ENCODE data around the gene CRISP3. TPM values are rescaled to one million over a fixed set of nuclear protein-coding genes. Genes with fewer than 3 reads are reported as not detected.
"Not testable (repeated sequence)": the region's sequence is repeated elsewhere in the genome, so short reads cannot be mapped to it uniquely, and the experiment has no call there.

The CRISP3 gene
- polyA plus RNA-seq (ENCODE audit: insufficient read length in 4 of 4) = under 1 TPM in 3 of 4 donors, not detected in 1; 0.16 to 0.49 (median 0.34) TPM

GRCh38 chr6:49744259-49744658 lies at the start of gene CRISP3:
Gene CRISP3 (minus strand): TSS chr6:49744388. CDS start chr6:49744367, 21 bp downstream.
- no peak for DNase-seq (ENCODE audit: low read depth in 4 of 4, low spot score in 2 of 4)

GRCh38 chr6:49790341-49790740 lies 46.2 kb upstream of the CRISP3 start:
- DNase-seq (ENCODE audit: low read depth in 4 of 4, low spot score in 2 of 4) = no peak

- DNase-seq (ENCODE audit: low read depth in 4 of 4, low spot score in 2 of 4) = no peak
Measured at GRCh38 chr6:49787176-49787575, 43.0 kb upstream of the CRISP3 start, which contains the start of gene PGK2. Gene PGK2 (minus strand): TSS chr6:49787285. CDS start chr6:49787187, 98 bp downstream.

GRCh38 chr6:49784272-49784671 lies 40.1 kb upstream of the CRISP3 start:
- DNase-seq (ENCODE audit: low read depth in 4 of 4, low spot score in 2 of 4) = no peak

- no peak for DNase-seq (ENCODE audit: low read depth in 4 of 4, low spot score in 2 of 4)
Measured at GRCh38 chr6:49782725-49783124, 38.5 kb upstream of the CRISP3 start.

- no peak for DNase-seq (ENCODE audit: low read depth in 4 of 4, low spot score in 2 of 4)
Measured at GRCh38 chr6:49782293-49782692, 38.1 kb upstream of the CRISP3 start.

- no peak for DNase-seq (ENCODE audit: low read depth in 4 of 4, low spot score in 2 of 4)
Measured at GRCh38 chr6:49776444-49776843, 32.3 kb upstream of the CRISP3 start.

GRCh38 chr6:49775043-49775442 lies 30.9 kb upstream of the CRISP3 start:
- no peak for DNase-seq (ENCODE audit: low read depth in 4 of 4, low spot score in 2 of 4)

- no peak for DNase-seq (ENCODE audit: low read depth in 4 of 4, low spot score in 2 of 4)
Measured at GRCh38 chr6:49772285-49772684, 28.1 kb upstream of the CRISP3 start.

- no peak for DNase-seq (ENCODE audit: low read depth in 4 of 4, low spot score in 2 of 4)
Measured at GRCh38 chr6:49766762-49767161, 22.6 kb upstream of the CRISP3 start.

GRCh38 chr6:49764571-49765236 lies 20.5 kb upstream of the CRISP3 start:
- DNase-seq (ENCODE audit: low read depth in 4 of 4, low spot score in 2 of 4) = no peak

- no peak for DNase-seq (ENCODE audit: low read depth in 4 of 4, low spot score in 2 of 4)
Measured at GRCh38 chr6:49743429-49743828, 759 bp downstream of the CRISP3 start.

GRCh38 chr6:49739423-49739822 lies 4.8 kb downstream of the CRISP3 start:
- no peak for DNase-seq (ENCODE audit: low read depth in 4 of 4, low spot score in 2 of 4)

GRCh38 chr6:49736017-49736508 lies 8.1 kb downstream of the CRISP3 start:
- DNase-seq (ENCODE audit: low read depth in 4 of 4, low spot score in 2 of 4) = no peak

- DNase-seq (ENCODE audit: low read depth in 4 of 4, low spot score in 2 of 4) = no peak
Measured at GRCh38 chr6:49733680-49734079, 10.5 kb downstream of the CRISP3 start.

- DNase-seq (ENCODE audit: low read depth in 4 of 4, low spot score in 2 of 4) = no peak
Measured at GRCh38 chr6:49732781-49733180, 11.4 kb downstream of the CRISP3 start.

- no peak for DNase-seq (ENCODE audit: low read depth in 4 of 4, low spot score in 2 of 4)
Measured at GRCh38 chr6:49730251-49730650, 13.9 kb downstream of the CRISP3 start.

- DNase-seq (ENCODE audit: low read depth in 4 of 4, low spot score in 2 of 4) = not testable (repeated sequence)
Measured at GRCh38 chr6:49723917-49724316, 20.3 kb downstream of the CRISP3 start.

- no peak for DNase-seq (ENCODE audit: low read depth in 4 of 4, low spot score in 2 of 4)
Measured at GRCh38 chr6:49721297-49721696, 22.9 kb downstream of the CRISP3 start.

GRCh38 chr6:49720372-49720771 lies 23.8 kb downstream of the CRISP3 start:
- no peak for DNase-seq (ENCODE audit: low read depth in 4 of 4, low spot score in 2 of 4)

GRCh38 chr6:49713346-49713745 lies 30.8 kb downstream of the CRISP3 start, which contains the start of gene CRISP2:
Gene CRISP2 (minus strand): TSS chr6:49713543. CDS start chr6:49709196, 4,347 bp downstream.
- no peak for DNase-seq (ENCODE audit: low read depth in 4 of 4, low spot score in 2 of 4)

GRCh38 chr6:49698478-49698877 lies 45.7 kb downstream of the CRISP3 start:
- no peak for DNase-seq (ENCODE audit: low read depth in 4 of 4, low spot score in 2 of 4)

All from left renal cortex interstitium (tissue), 4 donors.